Hypothalamus (tissue), 51 donors: Measurements from ENCODE around the gene NIBAN1.
A peak's percentile ranks its signal among the peaks of the same experiment; 100 is the strongest.

Source experiments
- DNase-seq, 51 donors: peaks; one replicate each; lab custom pipeline; 2025; lab: John Stamatoyannopoulos, UW

NIBAN1 gene

GRCh38 chr1:184947497-184948256 lies 26.6 kb downstream of the NIBAN1 start:
- DNase-seq: no peak

- DNase-seq: peak in 1 of 51 donors; percentile 1
Measured at GRCh38 chr1:184945678-184946412, 28.5 kb downstream of the NIBAN1 start.

GRCh38 chr1:184945029-184945428 lies 29.3 kb downstream of the NIBAN1 start:
- DNase-seq: peak in 1 of 51 donors; percentile 2

GRCh38 chr1:184943998-184944397 lies 30.3 kb downstream of the NIBAN1 start:
- no peak for DNase-seq

- DNase-seq: no peak
Measured at GRCh38 chr1:184941735-184942134, 32.6 kb downstream of the NIBAN1 start.

GRCh38 chr1:184941410-184941733 lies 32.9 kb downstream of the NIBAN1 start:
- DNase-seq: no peak

GRCh38 chr1:184940694-184941409 lies 33.5 kb downstream of the NIBAN1 start:
- no peak for DNase-seq

GRCh38 chr1:184940226-184940625 lies 34.1 kb downstream of the NIBAN1 start:
- DNase-seq: no peak

GRCh38 chr1:184937729-184938128 lies 36.6 kb downstream of the NIBAN1 start:
- no peak for DNase-seq

GRCh38 chr1:184935920-184936798 lies 38.1 kb downstream of the NIBAN1 start:
- DNase-seq: no peak

- no peak for DNase-seq
Measured at GRCh38 chr1:184933944-184934343, 40.4 kb downstream of the NIBAN1 start.

- no peak for DNase-seq
Measured at GRCh38 chr1:184932319-184932718, 42.0 kb downstream of the NIBAN1 start.

GRCh38 chr1:184931566-184931965 lies 42.7 kb downstream of the NIBAN1 start:
- no peak for DNase-seq

- DNase-seq: no peak
Measured at GRCh38 chr1:184930645-184931044, 43.7 kb downstream of the NIBAN1 start.

GRCh38 chr1:184930232-184930631 lies 44.1 kb downstream of the NIBAN1 start:
- no peak for DNase-seq

- DNase-seq: no peak
Measured at GRCh38 chr1:184929711-184930202, 44.6 kb downstream of the NIBAN1 start.

GRCh38 chr1:184928394-184928793 lies 45.9 kb downstream of the NIBAN1 start:
- DNase-seq: no peak
